Ishikawa (cell line): ENCODE results near the gene LCE2C.
"Not testable (repeated sequence)": the region's sequence is repeated elsewhere in the genome, so short reads cannot be mapped to it uniquely, and the experiment has no call there.

Experiments
- CEBPB ChIP-seq: IDR thresholded peaks from 2 replicates; pipeline ENCODE4 v1.6.1; 2012
- CREB1 ChIP-seq: IDR thresholded peaks from 2 replicates; pipeline ENCODE4 v1.6.1; 2012; ENCODE audit warnings: low read depth
- EP300 ChIP-seq: IDR thresholded peaks from 2 replicates; pipeline ENCODE4 v1.6.1; 2012; ENCODE audit warnings: borderline replicate concordance
- FOXM1 ChIP-seq: IDR thresholded peaks from 2 replicates; pipeline ENCODE4 v1.6.1; 2012; ENCODE audit warnings: low read depth, borderline replicate concordance
- NFIC ChIP-seq: IDR thresholded peaks from 2 replicates; pipeline ENCODE4 v1.6.1; 2012
- RAD21 ChIP-seq: IDR thresholded peaks from 2 replicates; pipeline ENCODE4 v1.6.1; 2012; ENCODE audit warnings: low read depth
- TAF1 ChIP-seq: IDR thresholded peaks from 2 replicates; pipeline ENCODE4 v1.6.1; 2012; ENCODE audit warnings: low read depth, mild to moderate bottlenecking
- TCF12 ChIP-seq: IDR thresholded peaks from 2 replicates; pipeline ENCODE4 v1.6.1; 2012; ENCODE audit warnings: low read depth
- YY1 ChIP-seq: IDR thresholded peaks from 2 replicates; pipeline ENCODE4 v1.6.1; 2012; ENCODE audit warnings: low read depth
- TF ChIP-seq, protein P1 (sequence below): IDR thresholded peaks from 2 replicates; pipeline ENCODE4 v1.6.1; 2012; ENCODE audit warnings: low read depth, mild to moderate bottlenecking
- TF ChIP-seq, protein P2 (sequence below): IDR thresholded peaks from 2 replicates; pipeline ENCODE4 v1.6.1; 2012

DNA sequence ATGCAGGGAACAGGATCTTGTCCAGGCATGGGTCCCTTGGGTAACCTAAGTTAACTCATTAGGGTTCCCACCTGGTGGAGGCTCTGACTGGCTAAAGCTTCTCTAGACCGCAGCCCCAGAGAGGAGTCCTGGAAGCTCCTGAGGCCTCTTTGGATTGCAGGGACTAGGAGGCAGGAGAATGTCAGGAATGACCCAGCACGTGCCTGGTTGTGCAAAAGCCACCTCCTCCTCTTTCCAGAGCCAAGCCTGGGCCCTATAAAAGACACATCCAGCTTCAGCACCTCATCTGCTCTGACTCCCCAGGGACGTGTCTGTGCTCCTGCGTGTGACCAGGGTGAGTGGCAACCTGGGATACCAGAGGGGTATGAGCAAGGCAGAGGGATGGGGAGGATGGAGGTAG is 10.7 kb downstream of the LCE2C start, which contains the start of gene LCE2B:
- TF ChIP-seq RAD21, TAF1, CREB1, YY1, EP300, CEBPB, FOXM1, TCF12, NFIC: not testable (repeated sequence)
- TF ChIP-seq, protein P1, sequence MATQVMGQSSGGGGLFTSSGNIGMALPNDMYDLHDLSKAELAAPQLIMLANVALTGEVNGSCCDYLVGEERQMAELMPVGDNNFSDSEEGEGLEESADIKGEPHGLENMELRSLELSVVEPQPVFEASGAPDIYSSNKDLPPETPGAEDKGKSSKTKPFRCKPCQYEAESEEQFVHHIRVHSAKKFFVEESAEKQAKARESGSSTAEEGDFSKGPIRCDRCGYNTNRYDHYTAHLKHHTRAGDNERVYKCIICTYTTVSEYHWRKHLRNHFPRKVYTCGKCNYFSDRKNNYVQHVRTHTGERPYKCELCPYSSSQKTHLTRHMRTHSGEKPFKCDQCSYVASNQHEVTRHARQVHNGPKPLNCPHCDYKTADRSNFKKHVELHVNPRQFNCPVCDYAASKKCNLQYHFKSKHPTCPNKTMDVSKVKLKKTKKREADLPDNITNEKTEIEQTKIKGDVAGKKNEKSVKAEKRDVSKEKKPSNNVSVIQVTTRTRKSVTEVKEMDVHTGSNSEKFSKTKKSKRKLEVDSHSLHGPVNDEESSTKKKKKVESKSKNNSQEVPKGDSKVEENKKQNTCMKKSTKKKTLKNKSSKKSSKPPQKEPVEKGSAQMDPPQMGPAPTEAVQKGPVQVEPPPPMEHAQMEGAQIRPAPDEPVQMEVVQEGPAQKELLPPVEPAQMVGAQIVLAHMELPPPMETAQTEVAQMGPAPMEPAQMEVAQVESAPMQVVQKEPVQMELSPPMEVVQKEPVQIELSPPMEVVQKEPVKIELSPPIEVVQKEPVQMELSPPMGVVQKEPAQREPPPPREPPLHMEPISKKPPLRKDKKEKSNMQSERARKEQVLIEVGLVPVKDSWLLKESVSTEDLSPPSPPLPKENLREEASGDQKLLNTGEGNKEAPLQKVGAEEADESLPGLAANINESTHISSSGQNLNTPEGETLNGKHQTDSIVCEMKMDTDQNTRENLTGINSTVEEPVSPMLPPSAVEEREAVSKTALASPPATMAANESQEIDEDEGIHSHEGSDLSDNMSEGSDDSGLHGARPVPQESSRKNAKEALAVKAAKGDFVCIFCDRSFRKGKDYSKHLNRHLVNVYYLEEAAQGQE, result not testable (repeated sequence)
- TF ChIP-seq, protein P2, sequence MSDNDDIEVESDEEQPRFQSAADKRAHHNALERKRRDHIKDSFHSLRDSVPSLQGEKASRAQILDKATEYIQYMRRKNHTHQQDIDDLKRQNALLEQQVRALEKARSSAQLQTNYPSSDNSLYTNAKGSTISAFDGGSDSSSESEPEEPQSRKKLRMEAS, result not testable (repeated sequence)
